Keratinocyte (primary cell): ENCODE data around the gene ITPKC. TPM values are rescaled to one million over a fixed set of nuclear protein-coding genes. Genes with fewer than 3 reads are reported as not detected.

Source experiments
- DNase-seq: peaks from one replicate; pipeline ENCODE4 v3.0.0-alpha.2; 2011; ENCODE audit warnings: low read depth, missing footprints, low spot score
- FAIRE-seq: peaks from 2 replicates; lab custom pipeline; 2011; peaks lifted over from hg19 to GRCh38; lab: Jason Lieb, UNC
- H2AFZ ChIP-seq: 2 replicates; pipeline ENCODE4 v1.6.0; 2012; ENCODE audit warnings: low read length, control low read depth, inconsistent platforms; ENCODE audit not compliant: control insufficient read depth
- H3K27ac ChIP-seq: 2 replicates; pipeline ENCODE4 v1.5.1; 2011; ENCODE audit warnings: low read length; ENCODE audit not compliant: control insufficient read depth, insufficient read depth
- H3K27me3 ChIP-seq: 3 replicates; pipeline ENCODE4 v1.6.0; 2011; ENCODE audit warnings: low read length; ENCODE audit not compliant: control insufficient read depth, insufficient read depth; ENCODE audit errors: extremely low read depth
- H3K36me3 ChIP-seq, 2 experiments: 2 replicates in 1 of 2; 3 replicates in 1 of 2; pipeline ENCODE4 v1.5.1; 2011; ENCODE audit warnings: low read length in 2 of 2, mild to moderate bottlenecking in 1 of 2; ENCODE audit not compliant: control insufficient read depth in 2 of 2, insufficient read depth in 2 of 2; ENCODE audit errors: extremely low read depth in 1 of 2
- H3K4me1 ChIP-seq: 3 replicates; pipeline ENCODE4 v1.5.1; 2011; ENCODE audit warnings: low read length; ENCODE audit not compliant: control insufficient read depth, insufficient read depth; ENCODE audit errors: extremely low read depth
- H3K4me2 ChIP-seq: 3 replicates; pipeline ENCODE4 v1.6.0; 2011; ENCODE audit warnings: low read depth, low read length; ENCODE audit not compliant: control insufficient read depth, insufficient read depth; ENCODE audit errors: extremely low read depth
- H3K4me3 ChIP-seq, 3 experiments: fragments of 200-600 bp in 1 of 3; sonication (generic) in 1 of 3; 2 replicates in 2 of 3; 3 replicates in 1 of 3; pipeline ENCODE4 v1.5.1; 2011 to 2016; ENCODE audit warnings: low read length in 3 of 3, mild to moderate bottlenecking in 3 of 3, control low read depth in 2 of 3, inconsistent platforms in 1 of 3, low read depth in 1 of 3, mixed read lengths in 1 of 3, mixed run types in 1 of 3, moderate library complexity in 1 of 3; ENCODE audit not compliant: control insufficient read depth in 2 of 3, insufficient read depth in 2 of 3; ENCODE audit errors: extremely low read depth in 1 of 3
- H3K79me2 ChIP-seq: 2 replicates; pipeline ENCODE4 v1.6.0; 2012; ENCODE audit warnings: low read length; ENCODE audit not compliant: control insufficient read depth, insufficient read depth
- H3K9ac ChIP-seq: 3 replicates; pipeline ENCODE4 v1.6.0; 2011; ENCODE audit warnings: low read length; ENCODE audit not compliant: control insufficient read depth, insufficient read depth; ENCODE audit errors: extremely low read depth
- H3K9me1 ChIP-seq: 3 replicates; pipeline ENCODE4 v1.6.0; 2011; ENCODE audit warnings: low read length; ENCODE audit not compliant: control insufficient read depth, insufficient read depth; ENCODE audit errors: extremely low read depth
- H3K9me3 ChIP-seq: 2 replicates; pipeline ENCODE4 v1.5.1; 2012; ENCODE audit warnings: low read depth, low read length; ENCODE audit not compliant: control insufficient read depth
- H4K20me1 ChIP-seq: 3 replicates; pipeline ENCODE4 v1.6.0; 2011; ENCODE audit warnings: low read length; ENCODE audit not compliant: control insufficient read depth, insufficient read depth; ENCODE audit errors: extremely low read depth
- CTCF ChIP-seq, 3 experiments: IDR thresholded peaks in 1 of 3; conservative IDR thresholded peaks in 1 of 3; optimal IDR thresholded peaks in 1 of 3; 2 replicates in 2 of 3; 3 replicates in 1 of 3; pipeline versions ENCODE3 to v1.5.1; 2011; ENCODE audit warnings: low read length in 3 of 3, mild to moderate bottlenecking in 3 of 3, moderate library complexity in 2 of 3, control low read depth in 1 of 3, inconsistent platforms in 1 of 3; ENCODE audit not compliant: insufficient read depth in 2 of 3; ENCODE audit errors: extremely low read depth in 1 of 3
- EZH2 ChIP-seq: IDR thresholded peaks from one replicate; pipeline ENCODE4 v1.6.1; 2012; ENCODE audit warnings: inconsistent platforms, mild to moderate bottlenecking, low read length, moderate library complexity
- dilution Hi-C: fragments of 300-500 bp; cut with MboI; formaldehyde crosslinking; loops from one replicate; pipeline ENCODE4 v1.7.0; 2020; ENCODE audit warnings: low sequenced_read_pairs; ENCODE audit not compliant: extremely low pct_ligation_motif_present
- polyA plus RNA-seq, 5 experiments: library from polyadenylated mRNA; depleted of rRNA in 3 of 5; stranded (reverse) in 3 of 5; stranded (forward) in 1 of 5; unstranded in 1 of 5; fragments of >200 nt; gene quantifications; 1 replicate in 1 of 5; 2 replicates in 3 of 5; 3 replicates in 1 of 5; pipeline versions ENCODE4 v1.2.1 to v1.2.3, GENCODE V29; 2011 to 2012; ENCODE audit warnings: missing spikeins in 2 of 5, low read depth in 1 of 5, low replicate concordance in 1 of 5

Gene ITPKC
- polyA plus RNA-seq, 1 donor (not counting 4 experiments of a cell fraction or from before 2014, with no cell fraction given): 17.2 TPM

GRCh38 chr19:40702337-40703012 lies 14.4 kb upstream of the ITPKC start:
- Histone ChIP-seq H3K79me2 (no peaks in the 10 kb centered on the region), H3K9me1 (no peaks in the 10 kb centered on the region), H3K9ac (no peak overlapping the region), H3K4me3 (no peak overlapping the region), H3K4me1 (no peaks in the 10 kb centered on the region), H3K27me3 (no peaks in the 10 kb centered on the region), H4K20me1 (no peaks in the 10 kb centered on the region), H2AFZ (no peak overlapping the region), H3K27ac (no peak overlapping the region), H3K36me3 (peaks cover 21 to 32% of the 10 kb centered on the region in 2 experiments), H3K9me3 (no peaks in the 10 kb centered on the region), H3K4me2 (no peak overlapping the region)
- dilution Hi-C loops: no loop called here
- DNase-seq (no peak), FAIRE-seq (no peak)
- TF ChIP-seq CTCF (optimal IDR thresholded peaks at IDR 0.05 in 1 of 3, IDR thresholded peaks at IDR 0.05 in 1 of 3, conservative IDR thresholded peaks at IDR 0.05 in 1 of 3; ENCODE audit: extremely low read depth in 1 of 3, insufficient read depth in 2 of 3, low read length in 3 of 3) (peak; percentile 45 to 88 (median 79)), EZH2 (no peak)

GRCh38 chr19:40703029-40703755 lies 13.7 kb upstream of the ITPKC start:
- H3K9me1 ChIP-seq: no peaks in the 10 kb centered on the region
- H3K79me2 ChIP-seq: no peaks in the 10 kb centered on the region
- no peak for DNase-seq
- no peak overlapping the region for H2AFZ ChIP-seq
- no peak overlapping the region for H3K4me3 ChIP-seq
- dilution Hi-C loops: no loop called here
- H3K27me3 ChIP-seq: no peaks in the 10 kb centered on the region
- no peak overlapping the region for H3K27ac ChIP-seq
- no peak for TF ChIP-seq EZH2
- no peak for TF ChIP-seq CTCF (optimal IDR thresholded peaks at IDR 0.05 in 1 of 3, IDR thresholded peaks at IDR 0.05 in 1 of 3, conservative IDR thresholded peaks at IDR 0.05 in 1 of 3; ENCODE audit: extremely low read depth in 1 of 3, insufficient read depth in 2 of 3, low read length in 3 of 3)
- no peaks in the 10 kb centered on the region for H4K20me1 ChIP-seq
- H3K9me3 ChIP-seq: no peaks in the 10 kb centered on the region
- peaks cover 21 to 32% of the 10 kb centered on the region in 2 experiments for H3K36me3 ChIP-seq
- FAIRE-seq: no peak
- H3K4me1 ChIP-seq: no peaks in the 10 kb centered on the region
- H3K4me2 ChIP-seq: no peak overlapping the region
- H3K9ac ChIP-seq: no peak overlapping the region
